Pancreas (tissue), 10 donors: ENCODE measurements around the gene PXDC1. TPM values are rescaled to one million over a fixed set of nuclear protein-coding genes. Genes with fewer than 3 reads are reported as not detected.

Source experiments
- ATAC-seq, 4 donors: fragments of 200-7000 bp; cut with Tn5 transposase; one replicate each; pipeline versions ENCODE4 v1.8.0 to v1.9.1; 2020; ENCODE audit warnings: mild to moderate bottlenecking in 4 of 4, moderate library complexity in 4 of 4
- DNase-seq, 6 donors: peaks; one replicate each; pipeline ENCODE4 v3.0.0-alpha.2; 2020
- FAIRE-seq: peaks from 2 replicates; lab custom pipeline; 2012; peaks lifted over from hg19 to GRCh38; lab: Jason Lieb, UNC
- H3K27ac ChIP-seq, 4 donors: fragments of 200-600 bp; sonication (generic); 1 replicate in 3 of 4; 2 replicates in 1 of 4; pipeline versions ENCODE4 v1.5.0 to v1.8.0; 2020
- H3K27me3 ChIP-seq, 4 donors: fragments of 200-600 bp; one replicate each; pipeline ENCODE4 v1.8.0; 2021
- H3K36me3 ChIP-seq, 3 donors: fragments of 200-600 bp; sonication (generic) in 1 of 3; one replicate each; pipeline versions ENCODE4 v1.5.0 to v1.8.0; 2020 to 2021
- H3K4me1 ChIP-seq, 3 donors: fragments of 200-600 bp; one replicate each; pipeline ENCODE4 v1.8.0; 2021
- H3K4me3 ChIP-seq, 4 donors: fragments of 200-600 bp; sonication (generic) in 2 of 4; one replicate each; pipeline versions ENCODE4 v1.5.0 to v1.8.0; 2020 to 2021
- H3K9me3 ChIP-seq, 4 donors: fragments of 200-600 bp; one replicate each; pipeline ENCODE4 v1.8.0; 2021
- CTCF ChIP-seq, 4 donors: fragments of 200-600 bp; sonication (generic) in 3 of 4; IDR thresholded peaks; one replicate each; pipeline versions ENCODE4 v1.5.0 to v1.8.0; 2021; ENCODE audit warnings: antibody characterized with exemption in 4 of 4
- WGBS, 2 donors: extraction: QIAGEN DNeasy Blood & Tissue Kit; methylation state at CpG; one replicate each; pipeline ENCODE4 v1.1.7; 2013; 5-methylcytosine and 5-hydroxymethylcytosine counted together
- intact Hi-C, 3 donors: fragments of 100-400 bp; cut with DNase I; formaldehyde crosslinking; loops; one replicate each; pipeline versions ENCODE4 v1.11.1 to v1.14.2; 2022
- polyA plus RNA-seq, 2 donors: library from polyadenylated mRNA; stranded (reverse); fragments of 200-250 nt; gene quantifications; one replicate each; pipeline ENCODE4 v1.2.3, GENCODE V29; 2013
- total RNA-seq, 6 donors: library from RNA; stranded (reverse); fragmentation: NEBNext Ultra II Directional in 4 of 6; extraction: Animal tissue kit (Norgen Biotek cat#: 25700) in 4 of 6; gene quantifications; one replicate each; pipeline versions ENCODE4 v1.2.1 to v1.2.4, GENCODE V29; 2021 to 2023
- donor health status: healthy with polysubstance abuse.
- donor health status: DM: no; HTN: no; CAD: no; lungs with moderate emphysema.
- donor health status: DM: no; HTN: no; CAD: no.
- donor health status: control.
- donor health status: control.
- donor health status: Bipolar disorder and iron deficiency.
- donor health status: DM: yes; HTN: yes; CAD: no.
- donor health status: DM: no; HTN: no; CAD: no.
- donor health status: DM: no; HTN: no; CAD: no.
- donor health status: DM: yes; HTN: yes; CAD: no.

Gene PXDC1
- total and polyA plus RNA-seq, 8 donors, result 5.2 to 19.7 (median 11.1) TPM

GRCh38 chr6:3793545-3793944, 42.0 kb upstream of the PXDC1 start:
- Histone ChIP-seq H3K4me1 (peaks cover 0 to 12% (median 0%) of the 10 kb centered on the region in 3 donors), H3K27me3 (no peaks in the 10 kb centered on the region), H3K36me3 (no peaks in the 10 kb centered on the region), H3K9me3 (no peaks in the 10 kb centered on the region), H3K4me3 (no peak overlapping the region), H3K27ac (no peak overlapping the region)
- WGBS, 2 donors, result 90 to 96% methylated on average over 3 of the region's 3 CpGs
- no peak for TF ChIP-seq CTCF (IDR thresholded peaks at IDR 0.05)
- no peak for DNase-seq
- no peak for ATAC-seq
- intact Hi-C loops, result no loop called here
- no peak for FAIRE-seq

GRCh38 chr6:3791526-3792203, 40.2 kb upstream of the PXDC1 start:
- peak in 1 of 4 donors; percentile 60 for ATAC-seq
- no peak for FAIRE-seq
- Histone ChIP-seq H3K4me1 (no peaks in the 10 kb centered on the region), H3K36me3 (no peaks in the 10 kb centered on the region), H3K27ac (no peak overlapping the region), H3K4me3 (no peak overlapping the region), H3K9me3 (no peaks in the 10 kb centered on the region), H3K27me3 (no peaks in the 10 kb centered on the region)
- no peak for DNase-seq
- intact Hi-C loops, result no loop called here
- TF ChIP-seq CTCF (IDR thresholded peaks at IDR 0.05), result no peak
- 82 to 83% methylated on average over 8 of the region's 8 CpGs for WGBS, 2 donors

GRCh38 chr6:3789896-3790558, 38.5 kb upstream of the PXDC1 start:
- Histone ChIP-seq H3K27ac (no peak overlapping the region), H3K9me3 (no peaks in the 10 kb centered on the region), H3K36me3 (no peaks in the 10 kb centered on the region), H3K4me3 (no peak overlapping the region), H3K4me1 (no peaks in the 10 kb centered on the region), H3K27me3 (no peaks in the 10 kb centered on the region)
- TF ChIP-seq CTCF (IDR thresholded peaks at IDR 0.05), result no peak
- ATAC-seq (no peak), DNase-seq (no peak), FAIRE-seq (no peak)
- intact Hi-C loops, result no loop called here
- WGBS, 2 donors, result 89 to 93% methylated on average over 12 of the region's 12 CpGs

- 87 to 90% methylated on average over 13 of the region's 13 CpGs for WGBS, 2 donors
- FAIRE-seq (no peak), ATAC-seq (peak in 1 of 4 donors; percentile 17), DNase-seq (no peak)
- intact Hi-C loops, result no loop called here
- H3K36me3 ChIP-seq, result no peaks in the 10 kb centered on the region
- H3K4me1 ChIP-seq, result no peaks in the 10 kb centered on the region
- no peak for TF ChIP-seq CTCF (IDR thresholded peaks at IDR 0.05)
- no peaks in the 10 kb centered on the region for H3K27me3 ChIP-seq
- no peak overlapping the region for H3K27ac ChIP-seq
- no peak overlapping the region for H3K4me3 ChIP-seq
- H3K9me3 ChIP-seq, result no peaks in the 10 kb centered on the region
Measured at GRCh38 chr6:3789018-3789895, 37.7 kb upstream of the PXDC1 start.
